Liver (tissue), 9 donors: ENCODE results near the gene PTPN20. TPM values are rescaled to one million over a fixed set of nuclear protein-coding genes. Genes with fewer than 3 reads are reported as not detected.

Experiments
- DNase-seq: peaks from one replicate; pipeline ENCODE4 v3.0.0-alpha.2; 2017; ENCODE audit warnings: low spot score
- H3K27ac ChIP-seq, 2 donors: one replicate each; pipeline ENCODE4 v1.7.0; 2013; ENCODE audit warnings: inconsistent platforms in 2 of 2, low read length in 2 of 2, control low read depth in 1 of 2, low read depth in 1 of 2, mild to moderate bottlenecking in 1 of 2
- H3K27me3 ChIP-seq, 4 donors: one replicate each; pipeline versions ENCODE4 v1.6.1 to v1.7.0; 2013; ENCODE audit warnings: low read length in 3 of 4, inconsistent platforms in 1 of 4, mild to moderate bottlenecking in 1 of 4, moderate library complexity in 1 of 4; ENCODE audit not compliant: control insufficient read depth in 4 of 4, insufficient read depth in 4 of 4
- H3K36me3 ChIP-seq, 4 donors: one replicate each; pipeline versions ENCODE4 v1.6.1 to v1.7.0; 2013; ENCODE audit warnings: low read length in 3 of 4, mild to moderate bottlenecking in 3 of 4, low read depth in 1 of 4, moderate library complexity in 1 of 4; ENCODE audit not compliant: control insufficient read depth in 4 of 4, insufficient read depth in 3 of 4
- H3K4me1 ChIP-seq, 4 donors: one replicate each; pipeline versions ENCODE4 v1.6.1 to v1.7.0; 2013; ENCODE audit warnings: low read length in 3 of 4, mild to moderate bottlenecking in 3 of 4, moderate library complexity in 1 of 4; ENCODE audit not compliant: control insufficient read depth in 4 of 4, insufficient read depth in 4 of 4
- H3K4me3 ChIP-seq, 3 donors: one replicate each; pipeline versions ENCODE4 v1.6.1 to v1.7.0; 2013; ENCODE audit warnings: low read length in 3 of 3, control low read depth in 1 of 3, low read depth in 1 of 3, mild to moderate bottlenecking in 1 of 3
- H3K9ac ChIP-seq, 2 donors: one replicate each; pipeline ENCODE4 v1.7.0; 2013; ENCODE audit warnings: low read length in 2 of 2, mild to moderate bottlenecking in 2 of 2, moderate library complexity in 2 of 2, control low read depth in 1 of 2, low read depth in 1 of 2
- H3K9me3 ChIP-seq, 4 donors: one replicate each; pipeline versions ENCODE4 v1.6.1 to v1.7.0; 2013; ENCODE audit warnings: low read length in 3 of 4; ENCODE audit not compliant: control insufficient read depth in 4 of 4
- ATF3 ChIP-seq: IDR thresholded peaks from 2 replicates; pipeline ENCODE4 v1.6.1; 2016; ENCODE audit warnings: antibody characterized with exemption
- CTCF ChIP-seq: fragments of 150-350 bp; IDR thresholded peaks from 2 replicates; pipeline ENCODE4 v1.5.1; 2017; ENCODE audit warnings: improper control_type of control experiment, low read depth, low read length; ENCODE audit not compliant: missing input control
- EGR1 ChIP-seq, 2 donors: IDR thresholded peaks; 2 replicates each; pipeline ENCODE4 v1.6.1; 2016 to 2018; ENCODE audit warnings: antibody characterized with exemption in 2 of 2, low read depth in 2 of 2
- FOXA1 ChIP-seq: IDR thresholded peaks from 2 replicates; pipeline ENCODE4 v1.6.1; 2016; ENCODE audit warnings: antibody characterized with exemption
- FOXA2 ChIP-seq: IDR thresholded peaks from 2 replicates; pipeline ENCODE4 v1.6.1; 2016; ENCODE audit warnings: antibody characterized with exemption
- HNF4A ChIP-seq, 2 donors: conservative IDR thresholded peaks; 2 replicates each; pipeline ENCODE4 v1.6.1; 2016; ENCODE audit warnings: antibody characterized with exemption in 2 of 2, mild to moderate bottlenecking in 2 of 2
- NR2F2 ChIP-seq: IDR thresholded peaks from 2 replicates; pipeline ENCODE4 v1.6.1; 2016; ENCODE audit warnings: antibody characterized with exemption
- RAD21 ChIP-seq, 2 donors: IDR thresholded peaks; 2 replicates each; pipeline ENCODE4 v1.6.1; 2016; ENCODE audit warnings: antibody characterized with exemption in 2 of 2, mild to moderate bottlenecking in 2 of 2
- REST ChIP-seq: IDR thresholded peaks from 2 replicates; pipeline ENCODE4 v1.6.1; 2016; ENCODE audit warnings: antibody characterized with exemption, mild to moderate bottlenecking
- RXRA ChIP-seq, 2 donors: IDR thresholded peaks; 2 replicates each; pipeline ENCODE4 v1.6.1; 2017 to 2018; ENCODE audit warnings: antibody characterized with exemption in 2 of 2, mild to moderate bottlenecking in 1 of 2
- YY1 ChIP-seq: IDR thresholded peaks from 2 replicates; pipeline ENCODE4 v1.6.1; 2016; ENCODE audit warnings: antibody characterized with exemption, mild to moderate bottlenecking
- ZBTB33 ChIP-seq: IDR thresholded peaks from 2 replicates; pipeline ENCODE4 v1.6.1; 2016; ENCODE audit warnings: antibody characterized with exemption
- WGBS: extraction: QIAGEN DNeasy Blood & Tissue Kit; methylation state at CpG from one replicate; pipeline ENCODE4 v1.1.7; 2013; 5-methylcytosine and 5-hydroxymethylcytosine counted together
- polyA plus RNA-seq, 2 donors: library from polyadenylated mRNA; stranded (reverse) in 1 of 2; unstranded in 1 of 2; fragments of 200-250 nt in 1 of 2; fragments of >200 nt in 1 of 2; fragmentation: Nextera tagmentation in 1 of 2; extraction: Ambion mirVana in 1 of 2; gene quantifications; one replicate each; pipeline versions ENCODE4 v1.2.1 to v1.2.3, GENCODE V29; 2013 to 2015
- total RNA-seq, 2 donors: library from RNA; depleted of rRNA; stranded (reverse); fragments of >200 nt; gene quantifications; one replicate each; pipeline ENCODE4 v1.2.3, GENCODE V29; 2014
- donor health status: healthy.
- donor health status: healthy.
- donor health status: healthy.
- donor health status: healthy.
- donor health status: healthy.

Gene PTPN20
- total and polyA plus RNA-seq, 4 donors, result 0.28 to 1.4 (median 0.80) TPM

GRCh38 chr10:47027784-47028260 lies 116.6 kb downstream of the PTPN20 start:
- DNase-seq, result peak; percentile 16
- Histone ChIP-seq H3K9me3 (no peaks in the 10 kb centered on the region), H3K36me3 (no peaks in the 10 kb centered on the region), H3K4me1 (no peaks in the 10 kb centered on the region), H3K9ac (no peak overlapping the region), H3K27me3 (no peaks in the 10 kb centered on the region), H3K27ac (no peak overlapping the region), H3K4me3 (no peak overlapping the region)
- TF ChIP-seq YY1, result no peak
- TF ChIP-seq NR2F2, result no peak
- no peak for TF ChIP-seq HNF4A (conservative IDR thresholded peaks at IDR 0.05)
- no peak for TF ChIP-seq REST
- no peak for TF ChIP-seq CTCF
- TF ChIP-seq RAD21 (IDR thresholded peaks at IDR 0.05), result no peak
- TF ChIP-seq EGR1 (IDR thresholded peaks at IDR 0.05; ENCODE audit: low read depth in 2 of 2), result no peak
- TF ChIP-seq ATF3, result no peak
- no peak for TF ChIP-seq FOXA1
- TF ChIP-seq FOXA2, result no peak
- no peak for TF ChIP-seq RXRA (IDR thresholded peaks at IDR 0.05)
- WGBS, result 76% methylated on average over 8 of the region's 8 CpGs

- no peak for DNase-seq
- 95% methylated on average over 8 of the region's 8 CpGs for WGBS
- Histone ChIP-seq H3K4me1 (no peaks in the 10 kb centered on the region), H3K36me3 (no peaks in the 10 kb centered on the region), H3K27ac (no peak overlapping the region), H3K27me3 (no peaks in the 10 kb centered on the region), H3K9ac (no peak overlapping the region), H3K4me3 (no peak overlapping the region), H3K9me3 (no peaks in the 10 kb centered on the region)
- TF ChIP-seq ZBTB33 (no peak), FOXA2 (no peak), RXRA (IDR thresholded peaks at IDR 0.05) (no peak)
These were observed 117.2 kb downstream of the PTPN20 start for GRCh38 chr10:47028466-47028865.
